GM21619 (cell line): ENCODE measurements around the gene OTX1.

Experiments
- ATAC-seq: cut with Tn5 transposase; IDR thresholded peaks from one replicate; pipeline ENCODE4 v1.9.1; 2021; ENCODE audit not compliant: unreplicated experiment

The OTX1 gene

GRCh38 chr2:63046961-63047320, 3.7 kb upstream of the OTX1 start:
- no peak for ATAC-seq

- ATAC-seq: no peak
These were observed 3.0 kb upstream of the OTX1 start for GRCh38 chr2:63047321-63048279.

- no peak for ATAC-seq
These were observed 2.1 kb upstream of the OTX1 start for GRCh38 chr2:63048367-63049171.

- ATAC-seq: no peak
These were observed 1.2 kb upstream of the OTX1 start for GRCh38 chr2:63049211-63049969.

GRCh38 chr2:63049970-63050333, 678 bp upstream of the OTX1 start:
- ATAC-seq: peak; percentile 27

- no peak for ATAC-seq
These were observed 588 bp downstream of the OTX1 start for GRCh38 chr2:63051042-63051794.

- no peak for ATAC-seq
These were observed 1.2 kb downstream of the OTX1 start for GRCh38 chr2:63051795-63052333.

- ATAC-seq: no peak
These were observed 1.9 kb downstream of the OTX1 start for GRCh38 chr2:63052411-63053080.

- no peak for ATAC-seq
These were observed 2.7 kb downstream of the OTX1 start for GRCh38 chr2:63053081-63053888.

GRCh38 chr2:63053889-63054602, 3.4 kb downstream of the OTX1 start:
- no peak for ATAC-seq

GRCh38 chr2:63054841-63055225, 4.2 kb downstream of the OTX1 start:
- ATAC-seq: no peak

- ATAC-seq: no peak
These were observed 4.8 kb downstream of the OTX1 start for GRCh38 chr2:63055226-63056106.

GRCh38 chr2:63056107-63057050, 5.7 kb downstream of the OTX1 start:
- no peak for ATAC-seq

- ATAC-seq: no peak
These were observed 6.9 kb downstream of the OTX1 start for GRCh38 chr2:63057249-63058143.
